ENCODE results near the gene ZNF646.
"Not testable (repeated sequence)": the region's sequence is repeated elsewhere in the genome, so short reads cannot be mapped to it uniquely, and the experiment has no call there.

DNA sequence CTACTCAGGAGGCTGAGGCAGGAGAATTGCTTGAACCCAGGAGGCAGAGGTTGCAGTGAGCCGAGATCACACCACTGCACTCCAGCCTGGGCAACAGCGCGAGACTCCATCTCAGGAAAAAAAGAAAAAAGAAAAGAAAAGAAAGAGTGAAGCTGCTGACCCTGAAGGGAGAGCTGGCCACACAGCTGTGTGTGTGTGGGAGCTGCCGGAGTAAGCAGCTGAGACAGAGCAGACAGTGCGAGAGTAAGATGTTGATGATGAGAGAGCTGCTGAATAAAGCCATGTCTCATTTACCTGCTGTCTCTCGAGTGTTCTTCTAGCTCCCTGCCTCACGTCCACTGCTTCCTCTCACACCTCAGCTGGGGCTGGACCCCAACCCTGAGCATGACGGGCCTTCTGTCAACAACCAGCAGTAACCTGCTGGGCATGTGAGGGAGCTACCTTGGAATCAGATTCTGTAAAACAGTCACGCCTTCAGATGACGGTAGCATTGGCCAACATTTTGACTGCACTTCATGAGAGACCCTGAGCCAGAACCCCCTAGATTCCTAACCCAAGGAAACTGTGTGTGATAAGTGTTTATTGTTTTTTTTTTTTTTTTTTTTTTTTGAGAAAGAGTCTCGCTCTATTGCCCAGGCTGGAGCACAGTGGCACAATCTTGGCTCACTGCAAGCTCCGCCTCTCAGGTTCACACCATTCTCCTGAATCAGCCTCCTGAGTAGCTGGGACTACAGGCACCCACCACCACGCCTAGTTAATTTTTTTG, 26.8 kb downstream of the ZNF646 start:
- not testable (repeated sequence) for TF ChIP-seq POLR2AphosphoS5 (IDR thresholded peaks at IDR 0.05; ENCODE audit: low read depth, low read length); POLR2A (IDR thresholded peaks at IDR 0.05; ENCODE audit: low read depth, low read length); TAF1 (IDR thresholded peaks at IDR 0.05; ENCODE audit: borderline replicate concordance, low read depth, low read length)
